Endothelial cell of umbilical vein (primary cell): ENCODE data around the gene CNDP2.

Experiments used
- CTCF ChIP-seq, 2 donors: IDR thresholded peaks; 1 replicate in 1 of 2; 2 replicates in 1 of 2; pipeline ENCODE4 v1.5.1; 2011; ENCODE audit warnings: low read length in 2 of 2, mild to moderate bottlenecking in 2 of 2, moderate library complexity in 2 of 2, control low read depth in 1 of 2, inconsistent platforms in 1 of 2, low read depth in 1 of 2; ENCODE audit not compliant: insufficient read depth in 1 of 2; ENCODE audit errors: extremely low read depth in 1 of 2
- EZH2 ChIP-seq: IDR thresholded peaks from 2 replicates; pipeline ENCODE4 v1.6.1; 2012; ENCODE audit warnings: borderline replicate concordance, low read depth, mild to moderate bottlenecking, moderate library complexity, low read length, inconsistent platforms; ENCODE audit not compliant: severe bottlenecking
- MAX ChIP-seq: IDR thresholded peaks from 2 replicates; pipeline ENCODE4 v1.6.1; 2011; ENCODE audit not compliant: insufficient read depth, insufficient read length
- MYC ChIP-seq: IDR thresholded peaks from one replicate; pipeline ENCODE4 v1.6.1; 2011; ENCODE audit warnings: mild to moderate bottlenecking, low read depth, low read length
- POLR2A ChIP-seq: IDR thresholded peaks from 2 replicates; pipeline ENCODE4 v1.6.1; 2012; ENCODE audit warnings: low read depth, mild to moderate bottlenecking, control low read depth, low read length
- POLR2AphosphoS5 ChIP-seq: IDR thresholded peaks from 2 replicates; pipeline ENCODE4 v1.6.1; 2012; ENCODE audit warnings: low read depth, mild to moderate bottlenecking, control low read depth, low read length, moderate library complexity; ENCODE audit not compliant: insufficient read depth

DNA sequence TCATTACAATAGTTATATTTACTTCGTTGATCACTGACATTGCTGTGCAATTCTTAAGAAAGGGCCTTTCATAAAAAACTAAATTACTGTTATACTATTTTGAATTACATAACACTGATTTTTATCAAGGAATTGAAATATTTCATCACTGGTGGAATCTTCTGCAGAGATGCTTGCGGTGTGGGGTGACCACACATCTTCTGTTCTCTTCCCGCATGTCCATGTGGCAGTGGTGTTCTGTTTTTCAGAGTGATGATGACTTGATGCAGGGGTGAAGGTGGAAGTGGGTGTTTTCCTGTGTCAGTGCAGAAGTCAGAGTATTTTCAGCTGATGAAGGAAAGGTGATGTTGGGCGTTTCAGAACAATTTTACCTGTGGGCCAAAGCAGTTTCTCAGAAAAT is 7.0 kb downstream of the CNDP2 start:
- no peak for TF ChIP-seq CTCF (IDR thresholded peaks at IDR 0.05; ENCODE audit: extremely low read depth in 1 of 2, insufficient read depth in 1 of 2, low read depth in 1 of 2, low read length in 2 of 2)
- TF ChIP-seq MAX, result no peak
- TF ChIP-seq POLR2A, result no peak
- no peak for TF ChIP-seq EZH2
- TF ChIP-seq MYC, result no peak
- TF ChIP-seq POLR2AphosphoS5, result no peak
